ENCODE measurements around the gene ATL1.
"Not testable (repeated sequence)": the region's sequence is repeated elsewhere in the genome, so short reads cannot be mapped to it uniquely, and the experiment has no call there.

Gene ATL1

DNA sequence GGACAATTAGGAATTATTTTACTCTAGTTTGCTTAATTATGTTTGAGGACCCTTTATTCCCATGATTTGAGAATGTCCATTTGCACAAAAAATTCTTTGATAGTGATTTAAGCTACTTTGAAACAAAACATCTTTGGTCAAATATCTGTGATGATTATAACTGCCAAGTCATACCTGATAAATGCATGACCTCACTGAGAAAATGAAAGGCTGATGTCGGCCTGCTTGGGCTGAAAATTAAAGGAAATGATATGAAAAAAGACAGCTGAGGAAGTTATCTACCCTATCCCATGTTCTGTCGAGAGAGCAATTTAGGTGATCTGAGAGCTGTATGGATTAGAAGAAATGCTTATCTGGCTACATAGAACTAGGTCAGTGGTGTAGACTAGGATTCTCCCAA, 43.6 kb downstream of the ATL1 start:
- no peak for DNase-seq

DNA sequence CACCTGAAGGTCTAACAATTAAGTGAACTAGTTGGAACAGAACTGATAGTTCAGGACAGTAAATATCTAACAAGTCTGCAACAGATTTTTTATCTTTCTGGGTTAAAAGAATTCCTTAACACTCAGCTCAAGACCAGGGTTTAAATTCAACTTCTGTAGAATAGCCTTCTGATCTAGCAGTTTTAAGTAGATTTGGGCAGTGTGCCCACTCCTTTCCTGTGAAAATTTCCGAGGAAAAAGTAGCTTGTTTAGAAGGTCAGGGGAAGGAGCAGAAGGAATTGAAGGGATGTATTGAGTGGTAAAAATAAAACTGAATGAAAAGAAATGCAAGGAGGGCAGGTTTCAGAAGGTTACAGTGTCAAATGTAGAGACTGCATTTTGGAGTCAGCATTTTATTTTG, 45.8 kb downstream of the ATL1 start:
- no peak for DNase-seq

DNA sequence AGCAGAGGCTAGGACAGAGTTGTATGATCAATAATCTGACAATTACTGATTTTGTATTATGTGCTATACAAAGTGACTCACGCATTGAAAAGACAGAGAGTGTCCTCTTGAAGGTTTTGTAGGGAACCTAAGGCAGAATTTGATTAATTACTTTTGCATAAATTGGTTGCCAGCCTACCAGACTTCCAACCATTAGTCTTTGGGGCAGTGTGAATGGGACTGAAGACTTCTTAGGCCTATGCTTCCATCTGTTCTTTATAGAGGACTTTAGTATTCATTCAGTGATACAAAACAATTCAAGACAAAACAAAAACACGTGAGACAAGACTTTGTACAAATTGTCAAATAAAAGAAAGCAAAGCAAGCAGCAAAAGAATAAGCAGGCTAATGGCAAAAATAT, 46.5 kb downstream of the ATL1 start:
- no peak for DNase-seq

DNA sequence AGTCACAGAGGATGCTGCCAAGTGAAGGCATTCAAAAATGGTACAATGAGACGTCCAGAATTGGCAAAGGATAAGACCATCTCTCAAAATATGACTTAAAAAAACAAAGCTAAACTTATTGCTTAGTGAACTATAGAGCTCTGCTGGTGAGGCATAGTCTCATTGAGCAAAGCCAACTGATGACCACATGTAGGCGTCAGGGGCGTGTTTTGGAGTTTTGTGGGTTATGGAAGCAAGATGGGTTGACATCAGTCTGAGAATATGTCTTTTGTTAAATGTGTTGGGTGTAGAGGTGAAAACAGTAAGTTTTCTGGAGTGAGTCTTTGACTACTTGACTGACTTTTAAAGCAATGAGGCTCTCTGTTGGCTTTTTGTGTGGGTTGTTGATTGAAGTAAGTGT, 47.2 kb downstream of the ATL1 start:
- DNase-seq, result no peak

- no peak for DNase-seq
Observed at GRCh38 chr14:50607761-50608160, 47.8 kb downstream of the ATL1 start.

DNA sequence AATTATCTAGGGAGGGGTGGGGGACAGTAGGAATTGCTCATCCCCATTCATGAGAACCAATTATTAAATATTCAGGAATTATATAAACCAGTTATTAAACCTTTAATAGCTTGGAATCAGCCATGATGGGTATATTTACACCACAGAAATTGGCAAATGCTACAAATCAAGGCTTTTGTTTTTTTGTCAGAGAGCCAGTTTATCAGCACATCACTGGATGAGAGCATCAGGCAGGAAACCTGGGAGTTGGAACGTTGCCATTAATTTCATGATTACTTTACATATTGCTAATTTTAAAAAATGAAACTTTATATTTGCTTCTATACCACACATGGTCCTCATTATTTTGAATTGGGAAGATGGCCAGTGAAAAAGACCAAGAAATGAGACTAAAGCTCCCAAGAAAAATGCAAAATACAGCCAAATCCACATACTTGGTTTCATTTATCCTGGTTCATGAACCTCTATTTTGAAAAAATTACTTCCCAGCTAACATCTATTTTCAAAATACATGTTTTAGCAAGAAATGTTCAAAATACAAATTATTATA, 48.4 kb downstream of the ATL1 start:
- DNase-seq, result no peak

DNA sequence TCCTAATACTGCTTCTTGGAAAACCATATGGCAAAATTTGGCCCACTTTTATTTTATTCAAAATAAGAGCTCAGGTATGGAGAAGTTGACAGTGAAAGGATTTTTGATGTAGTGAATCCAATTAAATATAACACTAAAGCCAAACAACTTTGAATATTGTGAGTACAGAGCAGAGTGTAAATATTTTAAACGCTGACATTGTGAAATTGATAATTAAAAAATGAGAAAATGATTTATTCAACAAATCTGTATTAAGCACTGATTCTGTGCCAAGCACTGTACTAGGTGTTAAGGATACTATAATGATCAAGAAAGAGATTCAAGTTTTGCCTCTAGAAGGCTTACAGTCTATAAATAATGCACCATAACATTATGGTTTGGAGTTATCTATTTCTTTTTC, 50.5 kb downstream of the ATL1 start:
- DNase-seq, result no peak

DNA sequence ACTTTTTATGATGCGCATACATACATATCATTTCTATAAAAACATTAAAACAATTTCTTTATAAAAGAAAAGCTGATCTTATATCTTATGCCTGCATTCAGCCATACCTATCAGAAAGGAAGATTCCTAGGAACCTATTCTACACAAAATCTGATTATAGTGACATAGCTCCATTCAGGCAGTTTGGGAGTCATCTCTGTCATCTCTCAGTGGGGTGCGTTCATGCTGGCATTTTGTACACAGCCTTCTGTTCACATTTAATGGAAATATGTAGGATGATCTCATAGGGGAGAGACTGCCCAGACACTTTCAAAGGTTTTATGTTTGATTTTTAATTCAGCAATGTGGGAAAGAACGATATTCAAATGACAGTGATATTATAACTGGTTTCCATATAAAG, 52.9 kb downstream of the ATL1 start:
- no peak for DNase-seq

GRCh38 chr14:50615056-50615455, 55.1 kb downstream of the ATL1 start:
- no peak for DNase-seq

DNA sequence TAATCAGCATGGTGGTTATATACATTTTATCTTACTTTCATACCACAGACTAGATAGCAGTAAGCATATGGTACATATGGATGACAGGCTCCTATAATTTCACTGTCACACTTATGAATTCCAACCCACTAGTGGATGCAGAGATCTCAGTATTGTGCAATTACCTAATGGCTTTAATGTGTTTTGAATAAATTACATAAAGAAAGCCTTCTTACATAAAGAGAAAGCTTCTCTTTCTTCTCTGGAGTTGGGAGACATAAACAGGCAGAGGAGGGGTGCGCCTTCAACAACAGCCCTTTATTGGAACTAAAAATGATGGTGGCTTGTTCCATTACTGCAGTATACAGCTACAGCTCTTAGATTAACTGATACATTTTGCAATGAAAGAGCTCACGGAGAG, 55.6 kb downstream of the ATL1 start:
- DNase-seq, result no peak

GRCh38 chr14:50616275-50616674, 56.3 kb downstream of the ATL1 start:
- no peak for DNase-seq

- no peak for DNase-seq
Observed at GRCh38 chr14:50619569-50620141, 59.7 kb downstream of the ATL1 start.

GRCh38 chr14:50620341-50620740, 60.4 kb downstream of the ATL1 start:
- DNase-seq, result no peak

DNA sequence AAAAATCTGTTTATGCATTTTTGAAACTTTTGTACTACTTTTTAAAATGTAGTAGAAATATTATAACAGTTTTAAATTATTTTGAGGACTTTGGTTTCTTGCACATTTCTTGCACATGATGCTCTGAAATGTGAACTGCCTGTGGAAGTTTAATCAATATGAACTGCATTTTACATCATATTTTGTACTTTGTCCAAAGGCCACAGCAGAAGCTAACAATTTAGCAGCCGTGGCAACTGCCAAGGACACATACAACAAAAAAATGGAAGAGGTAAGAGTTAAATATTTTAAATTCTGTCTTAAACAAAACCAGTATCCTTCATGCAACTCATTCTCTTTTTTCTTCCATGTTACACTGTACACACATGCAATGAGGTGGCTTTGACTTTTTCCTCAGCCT, 63.0 kb downstream of the ATL1 start:
- DNase-seq, result no peak

GRCh38 chr14:50624447-50624846, 64.5 kb downstream of the ATL1 start:
- no peak for DNase-seq

GRCh38 chr14:50624947-50625346, 65.0 kb downstream of the ATL1 start:
- DNase-seq, result not testable (repeated sequence)

GRCh38 chr14:50631408-50631821, 71.5 kb downstream of the ATL1 start:
- DNase-seq, result no peak

- DNase-seq, result no peak
Observed at GRCh38 chr14:50633954-50634353, 74.0 kb downstream of the ATL1 start.

DNA sequence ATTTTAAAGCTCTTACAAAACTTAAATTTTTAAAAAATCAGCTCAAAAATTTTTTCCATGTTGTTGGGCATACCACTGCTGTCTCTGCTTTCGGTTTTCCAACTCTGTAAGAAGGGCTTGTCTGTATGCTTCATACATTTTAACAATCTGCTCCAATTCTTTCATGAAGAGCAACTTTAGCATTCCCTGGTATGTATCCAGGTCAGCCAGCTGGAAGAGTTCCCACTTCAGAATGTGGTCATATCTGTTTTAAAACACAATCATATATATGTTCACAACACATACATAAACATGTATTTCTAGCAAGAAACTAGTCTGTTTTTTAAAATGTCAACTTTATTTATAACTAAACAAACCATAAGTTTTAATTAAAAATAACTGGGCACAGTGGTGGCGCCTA, 75.2 kb downstream of the ATL1 start:
- DNase-seq, result no peak

DNA sequence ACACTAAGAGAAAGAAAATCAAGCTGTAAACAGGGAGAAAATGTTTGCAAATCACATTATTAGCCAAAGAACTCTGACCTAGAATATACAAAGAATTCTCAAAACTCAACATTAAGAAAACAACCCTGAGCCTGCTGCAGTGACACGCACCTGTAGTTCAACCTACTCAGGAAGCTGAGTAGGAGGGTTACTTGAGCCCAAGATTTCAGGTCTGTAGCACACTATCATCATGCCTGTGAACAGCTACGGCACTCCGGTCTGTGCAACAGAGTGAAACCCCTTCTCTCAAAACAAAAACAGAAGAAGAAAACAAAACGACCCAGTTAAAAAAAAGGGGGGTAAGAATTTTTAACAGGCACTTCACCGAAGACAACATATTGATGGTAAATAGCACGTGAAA, 87.3 kb downstream of the ATL1 start:
- no peak for DNase-seq

- DNase-seq, result no peak
Observed at GRCh38 chr14:50647753-50648152, 87.8 kb downstream of the ATL1 start.

DNA sequence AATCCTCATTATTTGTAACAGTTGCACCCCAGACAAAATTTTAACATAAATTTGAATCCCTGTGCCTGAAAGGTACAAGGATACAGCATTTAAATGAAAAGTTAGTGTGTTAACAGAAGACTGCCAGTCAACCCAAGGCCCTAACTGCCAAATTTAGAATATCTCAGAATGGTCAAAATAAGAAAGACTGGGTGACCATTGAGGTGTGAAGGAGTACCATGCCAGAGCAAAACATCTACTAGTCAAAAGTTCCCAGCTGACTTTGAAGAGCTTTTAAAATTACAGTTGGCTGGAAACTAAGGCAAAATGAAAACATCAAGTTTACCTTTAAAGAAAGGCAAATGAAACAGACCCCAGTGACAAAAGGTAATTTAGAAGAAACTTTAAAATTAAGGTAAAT, 89.7 kb downstream of the ATL1 start:
- no peak for DNase-seq

GRCh38 chr14:50656776-50657175, 96.8 kb downstream of the ATL1 start:
- DNase-seq, result no peak

DNA sequence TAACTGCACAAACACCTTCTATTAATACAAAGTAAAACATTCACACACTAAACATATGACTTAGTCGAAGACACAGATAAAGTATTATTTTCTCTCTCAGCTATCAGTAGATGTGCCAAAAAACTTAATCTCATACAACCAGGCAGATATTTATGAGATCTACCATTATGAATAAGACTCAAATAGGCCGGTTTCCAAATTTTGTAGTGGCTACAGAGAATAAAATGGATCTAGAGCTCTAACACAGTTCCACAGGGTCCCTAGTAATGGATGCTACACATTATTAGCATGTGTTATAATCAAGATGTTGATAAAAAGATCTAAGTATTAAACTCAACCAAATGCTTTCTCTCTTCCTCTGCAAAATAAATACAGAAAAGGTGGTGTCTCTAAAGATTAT, 97.8 kb downstream of the ATL1 start:
- no peak for DNase-seq

DNA sequence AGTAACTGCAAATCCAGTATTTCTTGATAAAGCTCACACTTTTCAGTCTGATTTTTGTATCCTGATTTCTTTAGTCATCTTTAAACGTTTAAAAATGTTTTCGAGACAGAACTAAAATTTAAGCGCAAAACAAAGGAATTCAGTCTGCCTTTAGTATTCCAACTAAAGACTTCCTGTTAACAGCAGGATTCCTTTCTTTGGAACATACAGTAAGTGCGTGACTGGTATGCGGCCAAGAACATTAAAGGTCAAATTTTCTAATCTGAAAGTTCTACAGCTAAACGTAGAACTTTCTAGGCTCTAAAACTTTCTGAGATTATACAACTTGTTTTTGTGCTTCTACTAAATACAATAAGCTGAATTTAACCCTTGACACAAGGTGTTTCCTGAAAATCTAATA, 98.3 kb downstream of the ATL1 start:
- DNase-seq, result no peak
